Smooth muscle cell (in vitro differentiated cells): ENCODE data around the gene FGGY. TPM values are rescaled to one million over a fixed set of nuclear protein-coding genes. Genes with fewer than 3 reads are reported as not detected.
A peak's percentile ranks its signal among the peaks of the same experiment; 100 is the strongest.

Experiments
- DNase-seq: peaks from one replicate; lab custom pipeline; 2025; ENCODE audit not compliant: unreplicated experiment; lab: John Stamatoyannopoulos, UW
- H2AFZ ChIP-seq: fragments of 200-600 bp; sonication (generic); 2 replicates; pipeline ENCODE4 v1.6.0; 2016; ENCODE audit warnings: antibody characterized with exemption, low read depth, mild to moderate bottlenecking
- H3F3A ChIP-seq: fragments of 200-600 bp; sonication (generic); 2 replicates; pipeline ENCODE4 v1.6.0; 2017; ENCODE audit warnings: antibody characterized with exemption, low read depth
- H3K27ac ChIP-seq: fragments of 200-600 bp; sonication (generic); 2 replicates; pipeline ENCODE4 v1.5.1; 2016; ENCODE audit warnings: low read depth, mild to moderate bottlenecking
- H3K27me3 ChIP-seq: fragments of 200-600 bp; sonication (generic); 2 replicates; pipeline ENCODE4 v1.6.1; 2016; ENCODE audit warnings: low read depth, mild to moderate bottlenecking
- H3K36me3 ChIP-seq: fragments of 200-600 bp; sonication (generic); 2 replicates; pipeline ENCODE4 v1.5.1; 2016; ENCODE audit warnings: low read depth
- H3K4me1 ChIP-seq: fragments of 200-600 bp; sonication (generic); 2 replicates; pipeline ENCODE4 v1.5.1; 2016; ENCODE audit warnings: low read depth
- H3K4me2 ChIP-seq: fragments of 200-600 bp; sonication (generic); 2 replicates; pipeline ENCODE4 v1.6.0; 2016; ENCODE audit warnings: mild to moderate bottlenecking
- H3K4me3 ChIP-seq: fragments of 200-600 bp; sonication (generic); 2 replicates; pipeline ENCODE4 v1.5.1; 2016; ENCODE audit warnings: mild to moderate bottlenecking
- H3K79me2 ChIP-seq: fragments of 200-600 bp; sonication (generic); 2 replicates; pipeline ENCODE4 v1.6.0; 2016; ENCODE audit warnings: low read depth, mild to moderate bottlenecking
- H3K9ac ChIP-seq: fragments of 200-600 bp; sonication (generic); 2 replicates; pipeline ENCODE4 v1.6.0; 2016; ENCODE audit warnings: low read depth
- H3K9me3 ChIP-seq: fragments of 200-600 bp; sonication (generic); replicated peaks from 2 replicates; pipeline ENCODE4 v1.5.1; 2016; ENCODE audit warnings: low read depth
- H4K20me1 ChIP-seq: fragments of 200-600 bp; sonication (generic); 2 replicates; pipeline ENCODE4 v1.6.0; 2016; ENCODE audit warnings: low read depth
- CTCF ChIP-seq: fragments of 200-600 bp; sonication (generic); IDR thresholded peaks from 2 replicates; pipeline ENCODE4 v1.5.1; 2017; ENCODE audit warnings: borderline replicate concordance, mild to moderate bottlenecking, antibody characterized with exemption; ENCODE audit not compliant: insufficient read depth, poor library complexity, severe bottlenecking
- WGBS: methylation state at CpG from one replicate; pipeline ENCODE4 v1.1.7; 2016; ENCODE audit warnings: low lambda C conversion rate; 5-methylcytosine and 5-hydroxymethylcytosine counted together
- polyA plus RNA-seq: library from polyadenylated mRNA; unstranded; fragments of >200 nt; fragmentation: Nextera tagmentation; extraction: Ambion mirVana; gene quantifications from 2 replicates; pipeline ENCODE4 v1.2.1, GENCODE V29; 2016
- total RNA-seq: library from RNA; depleted of rRNA; stranded (reverse); fragments of >200 nt; gene quantifications from 2 replicates; pipeline ENCODE4 v1.2.3, GENCODE V29; 2014

The FGGY gene
- total and polyA plus RNA-seq, 2 experiments from 2014 or later: 5.1 to 9.2 TPM

GRCh38 chr1:59689730-59690129 is 392.8 kb downstream of the FGGY start:
- Histone ChIP-seq H3K36me3 (no peaks in the 10 kb centered on the region), H3K4me2 (peak overlapping the region; percentile 3), H4K20me1 (no peaks in the 10 kb centered on the region), H3K4me3 (no peak overlapping the region), H3K9me3 (no peaks in the 10 kb centered on the region), H3K4me1 (peaks cover 21% of the 10 kb centered on the region), H3K79me2 (no peaks in the 10 kb centered on the region), H3K27ac (peak overlapping the region; percentile 23), H2AFZ (no peak overlapping the region), H3K9ac (no peak overlapping the region), H3F3A (no peaks in the 10 kb centered on the region), H3K27me3 (no peaks in the 10 kb centered on the region)
- no peak for DNase-seq
- WGBS: 89% methylated on average over 1 of the region's 1 CpG
- TF ChIP-seq CTCF: no peak

- peak overlapping the region; percentile 92 for H3K27ac ChIP-seq
- WGBS: 88% methylated on average over 7 of the region's 7 CpGs
- no peak overlapping the region for H2AFZ ChIP-seq
Observed at GRCh38 chr1:59690171-59690930, 393.5 kb downstream of the FGGY start.

GRCh38 chr1:59691261-59691660 is 394.4 kb downstream of the FGGY start:
- Histone ChIP-seq H3K9me3 (no peaks in the 10 kb centered on the region), H4K20me1 (no peaks in the 10 kb centered on the region), H3K9ac (peak overlapping the region; percentile 64), H3K4me3 (no peak overlapping the region), H3K36me3 (no peaks in the 10 kb centered on the region), H3K27me3 (no peaks in the 10 kb centered on the region), H3K79me2 (no peaks in the 10 kb centered on the region), H2AFZ (peak overlapping the region; percentile 23), H3K4me1 (peaks cover 21% of the 10 kb centered on the region), H3K4me2 (peak overlapping the region; percentile 51), H3F3A (no peaks in the 10 kb centered on the region), H3K27ac (peak overlapping the region; percentile 92)
- WGBS: 20% methylated on average over 4 of the region's 4 CpGs
- TF ChIP-seq CTCF: no peak
- no peak for DNase-seq

More at GRCh38 chr1:59690171-59690930, 393.5 kb downstream of the FGGY start:
- Histone ChIP-seq H3K9me3 (no peaks in the 10 kb centered on the region), H3K27me3 (no peaks in the 10 kb centered on the region), H3K4me2 (no peak overlapping the region), H3K9ac (peak overlapping the region; percentile 64), H3K36me3 (no peaks in the 10 kb centered on the region), H3K4me3 (no peak overlapping the region), H3K79me2 (no peaks in the 10 kb centered on the region), H4K20me1 (no peaks in the 10 kb centered on the region), H3K4me1 (peaks cover 21% of the 10 kb centered on the region), H3F3A (no peaks in the 10 kb centered on the region)
- no peak for DNase-seq
- TF ChIP-seq CTCF: no peak

GRCh38 chr1:59692591-59692990 is 395.7 kb downstream of the FGGY start:
- H3K27ac ChIP-seq: peak overlapping the region; percentile 92
- no peak for DNase-seq
- no peak overlapping the region for H3K4me3 ChIP-seq
- H3F3A ChIP-seq: no peaks in the 10 kb centered on the region
- 25% methylated on average over 5 of the region's 5 CpGs for WGBS
- H3K9ac ChIP-seq: peak overlapping the region; percentile 64
- no peak overlapping the region for H2AFZ ChIP-seq
- no peaks in the 10 kb centered on the region for H3K27me3 ChIP-seq
- H3K36me3 ChIP-seq: no peaks in the 10 kb centered on the region
- H3K4me2 ChIP-seq: peak overlapping the region; percentile 51
- no peaks in the 10 kb centered on the region for H3K9me3 ChIP-seq
- no peaks in the 10 kb centered on the region for H3K79me2 ChIP-seq
- no peak for TF ChIP-seq CTCF
- no peaks in the 10 kb centered on the region for H4K20me1 ChIP-seq
- peaks cover 27% of the 10 kb centered on the region for H3K4me1 ChIP-seq
